Nephron (organoid): ENCODE measurements around the gene PHF19.

ENCODE experiments used
- H3K27ac Mint-ChIP-seq, 3 experiments: 2 replicates each; pipeline ENCODE4 v1.8.0; 2020; ENCODE audit warnings: mixed read lengths in 3 of 3, mild to moderate bottlenecking in 2 of 3, moderate library complexity in 1 of 3
- H3K27me3 Mint-ChIP-seq: 2 replicates; pipeline ENCODE4 v1.8.0; 2021; ENCODE audit warnings: low read depth, mild to moderate bottlenecking, moderate library complexity, mixed read lengths
- H3K36me3 Mint-ChIP-seq: 2 replicates; pipeline ENCODE4 v1.8.0; 2020; ENCODE audit warnings: low read depth, mixed read lengths
- H3K4me1 Mint-ChIP-seq: 2 replicates; pipeline ENCODE4 v1.8.0; 2020; ENCODE audit warnings: mixed read lengths
- H3K4me3 Mint-ChIP-seq, 3 experiments: 2 replicates each; pipeline ENCODE4 v1.8.0; 2020; ENCODE audit warnings: mild to moderate bottlenecking in 3 of 3, mixed read lengths in 3 of 3, moderate library complexity in 2 of 3
- H3K9me3 Mint-ChIP-seq: 2 replicates; pipeline ENCODE4 v1.8.0; 2020; ENCODE audit warnings: mixed read lengths
- TF ChIP-seq, protein P1 (sequence below), 3 experiments: fragments of 200-600 bp; sonication (generic); IDR thresholded peaks; one replicate each; pipeline ENCODE4 v1.5.0; 2021; ENCODE audit warnings: antibody characterized with exemption in 3 of 3; ENCODE audit not compliant: unreplicated experiment in 3 of 3

Gene PHF19

DNA sequence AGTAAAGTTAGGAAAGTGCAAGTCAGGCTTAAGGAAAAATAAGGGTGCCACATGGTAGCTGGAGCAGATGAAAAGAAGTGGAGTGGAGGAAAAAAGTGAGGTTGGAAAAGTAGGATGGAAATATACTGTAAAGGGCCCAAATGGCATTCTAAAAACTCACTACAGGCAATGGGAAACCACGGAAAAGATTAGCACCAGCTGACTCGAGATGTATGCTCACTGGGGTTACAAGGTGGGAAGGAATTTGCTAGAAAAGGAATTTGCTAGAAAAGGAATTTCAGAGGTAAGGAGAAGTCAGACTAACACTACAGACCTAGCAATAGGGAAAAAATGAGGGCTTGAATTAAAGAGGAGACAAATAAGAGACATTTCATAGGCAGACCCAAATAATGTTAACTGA, 37.8 kb downstream of the PHF19 start:
- Mint-ChIP-seq H3K27ac (peak overlapping the region; percentile 7 to 45 (median 22)), H3K36me3 (peaks cover 56% of the 10 kb centered on the region), H3K4me3 (peak overlapping the region; percentile 7 to 57 (median 40)), H3K4me1 (peaks cover 26% of the 10 kb centered on the region), H3K27me3 (peaks cover 6% of the 10 kb centered on the region), H3K9me3 (peaks cover 13% of the 10 kb centered on the region)
- TF ChIP-seq, protein P1, sequence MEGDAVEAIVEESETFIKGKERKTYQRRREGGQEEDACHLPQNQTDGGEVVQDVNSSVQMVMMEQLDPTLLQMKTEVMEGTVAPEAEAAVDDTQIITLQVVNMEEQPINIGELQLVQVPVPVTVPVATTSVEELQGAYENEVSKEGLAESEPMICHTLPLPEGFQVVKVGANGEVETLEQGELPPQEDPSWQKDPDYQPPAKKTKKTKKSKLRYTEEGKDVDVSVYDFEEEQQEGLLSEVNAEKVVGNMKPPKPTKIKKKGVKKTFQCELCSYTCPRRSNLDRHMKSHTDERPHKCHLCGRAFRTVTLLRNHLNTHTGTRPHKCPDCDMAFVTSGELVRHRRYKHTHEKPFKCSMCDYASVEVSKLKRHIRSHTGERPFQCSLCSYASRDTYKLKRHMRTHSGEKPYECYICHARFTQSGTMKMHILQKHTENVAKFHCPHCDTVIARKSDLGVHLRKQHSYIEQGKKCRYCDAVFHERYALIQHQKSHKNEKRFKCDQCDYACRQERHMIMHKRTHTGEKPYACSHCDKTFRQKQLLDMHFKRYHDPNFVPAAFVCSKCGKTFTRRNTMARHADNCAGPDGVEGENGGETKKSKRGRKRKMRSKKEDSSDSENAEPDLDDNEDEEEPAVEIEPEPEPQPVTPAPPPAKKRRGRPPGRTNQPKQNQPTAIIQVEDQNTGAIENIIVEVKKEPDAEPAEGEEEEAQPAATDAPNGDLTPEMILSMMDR (IDR thresholded peaks at IDR 0.05; ENCODE audit: unreplicated experiment in 3 of 3) = no peak

DNA sequence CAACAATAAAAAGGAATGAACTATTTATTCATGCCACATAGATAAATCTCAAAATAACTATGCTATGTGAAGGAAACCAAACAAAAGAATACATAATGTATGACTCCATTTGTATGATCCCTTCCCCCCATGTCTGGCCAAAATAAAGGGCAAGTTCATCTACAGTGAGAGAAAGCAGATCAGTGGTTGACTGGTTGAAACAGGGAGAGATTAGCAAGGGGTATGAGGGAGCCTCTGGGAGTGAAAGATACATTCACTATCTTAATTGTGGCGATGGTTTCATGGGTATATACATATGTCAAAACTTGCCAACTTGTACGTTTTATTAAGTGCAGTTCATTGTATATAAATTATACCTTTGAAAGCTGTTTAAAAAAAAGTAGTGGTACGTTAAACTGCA, 39.1 kb downstream of the PHF19 start:
- peaks cover 58% of the 10 kb centered on the region for H3K36me3 Mint-ChIP-seq
- peaks cover 26% of the 10 kb centered on the region for H3K4me1 Mint-ChIP-seq
- H3K4me3 Mint-ChIP-seq = no peak overlapping the region
- H3K27ac Mint-ChIP-seq = no peak overlapping the region
- peaks cover 11% of the 10 kb centered on the region for H3K9me3 Mint-ChIP-seq
- TF ChIP-seq, protein P1 (IDR thresholded peaks at IDR 0.05; ENCODE audit: unreplicated experiment in 3 of 3) = no peak
- peaks cover 6% of the 10 kb centered on the region for H3K27me3 Mint-ChIP-seq

DNA sequence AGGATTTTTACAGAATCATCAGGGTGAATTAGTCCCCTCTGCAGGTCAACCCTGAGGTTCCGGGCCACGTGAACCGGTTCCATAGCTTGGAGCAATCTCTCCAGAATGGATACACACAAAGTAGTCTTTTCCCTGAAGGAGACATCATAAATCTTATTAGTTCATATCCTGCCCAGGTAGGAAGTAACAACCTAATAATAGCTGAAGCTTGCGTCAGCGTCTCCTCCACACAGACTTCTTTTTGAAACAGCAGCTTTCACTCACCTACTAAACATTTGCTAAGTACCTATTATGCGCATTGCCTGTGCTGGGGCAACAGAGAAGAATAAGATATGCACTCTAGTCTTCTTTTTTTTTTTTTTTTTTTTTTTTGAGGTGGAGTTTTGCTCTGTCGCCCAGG, 43.7 kb downstream of the PHF19 start:
- Mint-ChIP-seq H3K9me3 (no peaks in the 10 kb centered on the region), H3K27me3 (no peaks in the 10 kb centered on the region), H3K36me3 (peaks cover 60% of the 10 kb centered on the region), H3K27ac (peak overlapping the region in 2 of 3 experiments; percentile 8 to 17), H3K4me1 (no peaks in the 10 kb centered on the region), H3K4me3 (no peak overlapping the region)
- TF ChIP-seq, protein P1 (IDR thresholded peaks at IDR 0.05; ENCODE audit: unreplicated experiment in 3 of 3) = no peak

DNA sequence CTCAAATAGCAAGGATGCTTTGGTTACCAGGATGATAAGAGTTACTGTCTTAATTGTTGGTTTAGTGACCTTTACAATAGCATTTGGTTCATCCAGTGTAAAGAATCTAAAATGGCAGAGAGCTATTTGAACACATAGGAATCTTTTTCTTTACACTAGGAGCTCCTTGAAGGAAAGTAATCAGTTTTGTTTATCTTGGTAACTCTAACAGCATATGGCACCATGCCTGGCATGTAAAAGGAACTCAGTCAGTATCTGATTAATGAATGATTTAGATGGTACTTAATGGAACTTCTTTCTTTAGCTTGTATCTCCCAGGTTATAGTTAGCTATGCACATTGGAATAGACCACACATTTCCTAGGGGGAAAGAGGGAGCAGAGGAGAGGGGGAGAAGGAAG, 44.2 kb downstream of the PHF19 start:
- Mint-ChIP-seq H3K4me1 (no peaks in the 10 kb centered on the region), H3K27ac (peak overlapping the region in 2 of 3 experiments; percentile 8 to 17), H3K27me3 (no peaks in the 10 kb centered on the region), H3K36me3 (peaks cover 60% of the 10 kb centered on the region), H3K9me3 (no peaks in the 10 kb centered on the region), H3K4me3 (no peak overlapping the region)
- TF ChIP-seq, protein P1 (IDR thresholded peaks at IDR 0.05; ENCODE audit: unreplicated experiment in 3 of 3) = no peak

DNA sequence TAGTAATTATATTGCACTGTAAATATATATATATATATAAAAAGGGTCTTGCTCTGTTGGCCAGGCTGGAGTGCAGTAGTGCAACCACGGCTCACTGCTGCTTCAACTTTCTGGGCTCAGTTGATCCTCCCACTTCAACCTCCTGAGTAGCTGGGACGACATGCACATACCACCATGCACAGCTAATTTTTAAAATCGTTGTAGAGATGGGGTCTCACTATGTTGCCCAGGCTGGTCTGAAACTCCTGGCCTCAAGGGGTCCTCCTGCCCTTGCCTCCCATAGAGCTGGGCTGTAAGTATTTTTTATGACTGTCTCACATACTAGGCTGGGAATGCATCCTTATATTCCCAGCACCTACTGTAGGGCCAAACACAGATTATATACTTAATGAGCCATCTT, 46.1 kb downstream of the PHF19 start:
- Mint-ChIP-seq H3K36me3 (peaks cover 70% of the 10 kb centered on the region), H3K9me3 (peaks cover 5% of the 10 kb centered on the region), H3K4me1 (no peaks in the 10 kb centered on the region), H3K27ac (no peak overlapping the region), H3K4me3 (no peak overlapping the region), H3K27me3 (no peaks in the 10 kb centered on the region)
- TF ChIP-seq, protein P1 (IDR thresholded peaks at IDR 0.05; ENCODE audit: unreplicated experiment in 3 of 3) = no peak

DNA sequence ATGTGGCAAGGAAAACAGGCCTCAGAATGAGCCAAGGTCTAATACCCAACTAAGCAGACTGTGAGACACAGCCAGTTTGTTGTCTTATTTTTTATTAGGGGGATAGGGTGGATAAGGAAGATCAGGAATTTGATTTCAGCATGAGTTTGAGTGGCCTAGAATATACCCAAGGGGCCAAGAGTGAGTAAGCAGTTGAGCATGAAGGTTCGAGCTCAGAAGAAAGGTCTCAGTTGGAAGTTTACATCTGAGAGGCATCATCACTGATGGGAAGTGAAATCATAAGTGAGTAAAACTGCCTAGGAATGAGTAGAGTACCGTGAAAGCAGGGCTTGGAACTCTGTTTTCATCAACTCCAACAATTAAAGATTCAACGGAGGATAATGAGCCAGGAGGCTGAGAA, 46.8 kb downstream of the PHF19 start:
- Mint-ChIP-seq H3K9me3 (peaks cover 5% of the 10 kb centered on the region), H3K4me3 (no peak overlapping the region), H3K27ac (no peak overlapping the region), H3K27me3 (no peaks in the 10 kb centered on the region), H3K4me1 (no peaks in the 10 kb centered on the region), H3K36me3 (peaks cover 74% of the 10 kb centered on the region)
- TF ChIP-seq, protein P1 (IDR thresholded peaks at IDR 0.05; ENCODE audit: unreplicated experiment in 3 of 3) = no peak
